Liver (tissue), 3 donors: ENCODE measurements around the gene FUCA1.

Source experiments
- EGR1 ChIP-seq, 2 donors: IDR thresholded peaks; 2 replicates each; pipeline ENCODE4 v1.6.1; 2016 to 2018; ENCODE audit warnings: antibody characterized with exemption in 2 of 2, low read depth in 2 of 2
- HNF4A ChIP-seq, 2 donors: conservative IDR thresholded peaks; 2 replicates each; pipeline ENCODE4 v1.6.1; 2016; ENCODE audit warnings: antibody characterized with exemption in 2 of 2, mild to moderate bottlenecking in 2 of 2
- NR2F2 ChIP-seq: IDR thresholded peaks from 2 replicates; pipeline ENCODE4 v1.6.1; 2016; ENCODE audit warnings: antibody characterized with exemption
- RAD21 ChIP-seq, 2 donors: IDR thresholded peaks; 2 replicates each; pipeline ENCODE4 v1.6.1; 2016; ENCODE audit warnings: antibody characterized with exemption in 2 of 2, mild to moderate bottlenecking in 2 of 2
- RXRA ChIP-seq, 2 donors: IDR thresholded peaks; 2 replicates each; pipeline ENCODE4 v1.6.1; 2017 to 2018; ENCODE audit warnings: antibody characterized with exemption in 2 of 2, mild to moderate bottlenecking in 1 of 2
- SP1 ChIP-seq: IDR thresholded peaks from 2 replicates; pipeline ENCODE4 v1.6.1; 2018; ENCODE audit warnings: antibody characterized with exemption, mild to moderate bottlenecking
- TAF1 ChIP-seq: conservative IDR thresholded peaks from 2 replicates; pipeline ENCODE4 v1.6.1; 2016; ENCODE audit warnings: antibody characterized with exemption, mild to moderate bottlenecking
- YY1 ChIP-seq: IDR thresholded peaks from 2 replicates; pipeline ENCODE4 v1.6.1; 2016; ENCODE audit warnings: antibody characterized with exemption, mild to moderate bottlenecking
- TF ChIP-seq, protein P1 (sequence below): fragments of 150-350 bp; IDR thresholded peaks from 2 replicates; pipeline ENCODE4 v1.5.1; 2017; ENCODE audit warnings: improper control_type of control experiment, low read depth, low read length; ENCODE audit not compliant: missing input control
- TF ChIP-seq, protein P2 (sequence below): IDR thresholded peaks from 2 replicates; pipeline ENCODE4 v1.6.1; 2016; ENCODE audit warnings: antibody characterized with exemption, mild to moderate bottlenecking
- TF ChIP-seq, protein P3 (sequence below): IDR thresholded peaks from 2 replicates; pipeline ENCODE4 v1.6.1; 2016; ENCODE audit warnings: antibody characterized with exemption
- TF ChIP-seq, protein P4 (sequence below): IDR thresholded peaks from 2 replicates; pipeline ENCODE4 v1.6.1; 2016; ENCODE audit warnings: antibody characterized with exemption
- donor health status: healthy.
- donor health status: healthy.

DNA sequence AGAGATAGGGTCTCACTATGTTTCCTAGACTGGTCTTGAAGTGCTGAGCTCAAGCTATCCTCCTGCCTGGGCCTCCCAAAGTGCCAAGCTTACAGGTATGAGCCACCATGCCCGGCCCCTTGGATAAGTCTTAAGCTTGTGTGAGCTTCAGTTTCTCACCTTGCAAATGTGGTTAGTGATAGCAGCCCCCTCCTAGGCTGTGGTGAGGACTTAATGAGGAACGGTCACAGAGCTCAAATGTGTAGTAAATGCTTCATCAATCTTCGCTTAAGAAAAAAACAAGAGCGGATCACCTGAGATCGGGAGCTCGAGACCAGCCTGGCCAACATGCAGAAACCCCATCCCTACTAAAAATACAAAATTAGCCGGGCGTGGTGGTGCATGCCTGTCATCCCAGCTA, 42.1 kb upstream of the FUCA1 start:
- TF ChIP-seq, protein P1, sequence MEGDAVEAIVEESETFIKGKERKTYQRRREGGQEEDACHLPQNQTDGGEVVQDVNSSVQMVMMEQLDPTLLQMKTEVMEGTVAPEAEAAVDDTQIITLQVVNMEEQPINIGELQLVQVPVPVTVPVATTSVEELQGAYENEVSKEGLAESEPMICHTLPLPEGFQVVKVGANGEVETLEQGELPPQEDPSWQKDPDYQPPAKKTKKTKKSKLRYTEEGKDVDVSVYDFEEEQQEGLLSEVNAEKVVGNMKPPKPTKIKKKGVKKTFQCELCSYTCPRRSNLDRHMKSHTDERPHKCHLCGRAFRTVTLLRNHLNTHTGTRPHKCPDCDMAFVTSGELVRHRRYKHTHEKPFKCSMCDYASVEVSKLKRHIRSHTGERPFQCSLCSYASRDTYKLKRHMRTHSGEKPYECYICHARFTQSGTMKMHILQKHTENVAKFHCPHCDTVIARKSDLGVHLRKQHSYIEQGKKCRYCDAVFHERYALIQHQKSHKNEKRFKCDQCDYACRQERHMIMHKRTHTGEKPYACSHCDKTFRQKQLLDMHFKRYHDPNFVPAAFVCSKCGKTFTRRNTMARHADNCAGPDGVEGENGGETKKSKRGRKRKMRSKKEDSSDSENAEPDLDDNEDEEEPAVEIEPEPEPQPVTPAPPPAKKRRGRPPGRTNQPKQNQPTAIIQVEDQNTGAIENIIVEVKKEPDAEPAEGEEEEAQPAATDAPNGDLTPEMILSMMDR: no peak
- TF ChIP-seq SP1: no peak
- no peak for TF ChIP-seq TAF1
- no peak for TF ChIP-seq EGR1 (IDR thresholded peaks at IDR 0.05; ENCODE audit: low read depth in 2 of 2)
- TF ChIP-seq RXRA (IDR thresholded peaks at IDR 0.05): no peak
- TF ChIP-seq, protein P2, sequence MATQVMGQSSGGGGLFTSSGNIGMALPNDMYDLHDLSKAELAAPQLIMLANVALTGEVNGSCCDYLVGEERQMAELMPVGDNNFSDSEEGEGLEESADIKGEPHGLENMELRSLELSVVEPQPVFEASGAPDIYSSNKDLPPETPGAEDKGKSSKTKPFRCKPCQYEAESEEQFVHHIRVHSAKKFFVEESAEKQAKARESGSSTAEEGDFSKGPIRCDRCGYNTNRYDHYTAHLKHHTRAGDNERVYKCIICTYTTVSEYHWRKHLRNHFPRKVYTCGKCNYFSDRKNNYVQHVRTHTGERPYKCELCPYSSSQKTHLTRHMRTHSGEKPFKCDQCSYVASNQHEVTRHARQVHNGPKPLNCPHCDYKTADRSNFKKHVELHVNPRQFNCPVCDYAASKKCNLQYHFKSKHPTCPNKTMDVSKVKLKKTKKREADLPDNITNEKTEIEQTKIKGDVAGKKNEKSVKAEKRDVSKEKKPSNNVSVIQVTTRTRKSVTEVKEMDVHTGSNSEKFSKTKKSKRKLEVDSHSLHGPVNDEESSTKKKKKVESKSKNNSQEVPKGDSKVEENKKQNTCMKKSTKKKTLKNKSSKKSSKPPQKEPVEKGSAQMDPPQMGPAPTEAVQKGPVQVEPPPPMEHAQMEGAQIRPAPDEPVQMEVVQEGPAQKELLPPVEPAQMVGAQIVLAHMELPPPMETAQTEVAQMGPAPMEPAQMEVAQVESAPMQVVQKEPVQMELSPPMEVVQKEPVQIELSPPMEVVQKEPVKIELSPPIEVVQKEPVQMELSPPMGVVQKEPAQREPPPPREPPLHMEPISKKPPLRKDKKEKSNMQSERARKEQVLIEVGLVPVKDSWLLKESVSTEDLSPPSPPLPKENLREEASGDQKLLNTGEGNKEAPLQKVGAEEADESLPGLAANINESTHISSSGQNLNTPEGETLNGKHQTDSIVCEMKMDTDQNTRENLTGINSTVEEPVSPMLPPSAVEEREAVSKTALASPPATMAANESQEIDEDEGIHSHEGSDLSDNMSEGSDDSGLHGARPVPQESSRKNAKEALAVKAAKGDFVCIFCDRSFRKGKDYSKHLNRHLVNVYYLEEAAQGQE: no peak
- TF ChIP-seq, protein P3, sequence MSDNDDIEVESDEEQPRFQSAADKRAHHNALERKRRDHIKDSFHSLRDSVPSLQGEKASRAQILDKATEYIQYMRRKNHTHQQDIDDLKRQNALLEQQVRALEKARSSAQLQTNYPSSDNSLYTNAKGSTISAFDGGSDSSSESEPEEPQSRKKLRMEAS: no peak
- no peak for TF ChIP-seq RAD21 (IDR thresholded peaks at IDR 0.05)
- TF ChIP-seq NR2F2: no peak
- no peak for TF ChIP-seq YY1
- no peak for TF ChIP-seq HNF4A (conservative IDR thresholded peaks at IDR 0.05)
- TF ChIP-seq, protein P4, sequence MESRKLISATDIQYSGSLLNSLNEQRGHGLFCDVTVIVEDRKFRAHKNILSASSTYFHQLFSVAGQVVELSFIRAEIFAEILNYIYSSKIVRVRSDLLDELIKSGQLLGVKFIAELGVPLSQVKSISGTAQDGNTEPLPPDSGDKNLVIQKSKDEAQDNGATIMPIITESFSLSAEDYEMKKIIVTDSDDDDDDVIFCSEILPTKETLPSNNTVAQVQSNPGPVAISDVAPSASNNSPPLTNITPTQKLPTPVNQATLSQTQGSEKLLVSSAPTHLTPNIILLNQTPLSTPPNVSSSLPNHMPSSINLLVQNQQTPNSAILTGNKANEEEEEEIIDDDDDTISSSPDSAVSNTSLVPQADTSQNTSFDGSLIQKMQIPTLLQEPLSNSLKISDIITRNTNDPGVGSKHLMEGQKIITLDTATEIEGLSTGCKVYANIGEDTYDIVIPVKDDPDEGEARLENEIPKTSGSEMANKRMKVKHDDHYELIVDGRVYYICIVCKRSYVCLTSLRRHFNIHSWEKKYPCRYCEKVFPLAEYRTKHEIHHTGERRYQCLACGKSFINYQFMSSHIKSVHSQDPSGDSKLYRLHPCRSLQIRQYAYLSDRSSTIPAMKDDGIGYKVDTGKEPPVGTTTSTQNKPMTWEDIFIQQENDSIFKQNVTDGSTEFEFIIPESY: no peak
